HG03139 (cell line): ENCODE results near the gene ZDHHC11.
"Not testable (repeated sequence)": the region's sequence is repeated elsewhere in the genome, so short reads cannot be mapped to it uniquely, and the experiment has no call there.

ENCODE experiments used
- ATAC-seq: cut with Tn5 transposase; IDR thresholded peaks from one replicate; pipeline ENCODE4 v1.9.1; 2021; ENCODE audit not compliant: unreplicated experiment

Gene ZDHHC11

DNA sequence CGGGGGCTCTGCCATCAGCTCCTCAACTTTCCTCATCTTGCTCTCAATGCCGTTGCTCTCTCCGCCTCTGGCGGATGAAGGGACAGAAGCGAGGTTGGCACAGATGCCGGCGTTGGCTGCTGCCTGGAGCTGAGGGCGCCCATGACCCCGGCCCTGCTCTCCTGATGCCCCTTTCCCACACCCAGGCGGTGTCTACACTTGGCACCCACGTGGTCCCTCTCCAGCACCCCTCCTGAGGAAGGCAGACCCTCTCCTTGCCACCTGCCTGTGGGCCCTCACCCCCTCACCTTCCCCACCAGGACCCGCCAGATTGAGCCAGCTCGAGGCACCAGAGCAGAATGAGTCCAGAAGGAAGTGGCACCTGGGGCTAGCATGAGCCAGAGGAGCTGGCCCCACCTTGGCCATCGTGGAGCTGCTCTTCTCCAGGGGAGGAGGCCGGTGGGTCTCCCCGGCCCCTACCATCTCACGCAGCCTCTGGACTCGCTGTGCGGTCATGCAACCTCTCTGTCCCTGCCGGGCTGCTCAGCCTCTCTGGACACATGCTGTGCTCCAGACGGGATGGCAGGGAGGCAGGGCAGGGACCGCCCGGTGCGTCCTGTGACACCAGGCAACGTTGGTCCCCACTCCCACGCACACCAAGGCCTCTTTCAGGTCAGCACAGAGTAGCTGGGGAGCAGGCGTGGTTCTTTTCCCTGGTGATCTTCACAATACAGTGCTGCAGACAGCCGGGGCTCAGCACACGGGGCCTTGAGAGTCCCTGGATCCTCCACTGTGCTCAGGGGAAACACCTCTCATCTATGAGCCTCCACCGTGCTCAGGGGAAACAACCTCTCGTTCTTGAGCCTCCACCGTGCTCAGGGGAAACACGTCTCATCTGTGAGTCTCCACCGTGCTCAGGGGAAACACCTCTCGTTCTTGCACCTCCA is 4.8 kb downstream of the ZDHHC11 start:
- not testable (repeated sequence) for ATAC-seq

DNA sequence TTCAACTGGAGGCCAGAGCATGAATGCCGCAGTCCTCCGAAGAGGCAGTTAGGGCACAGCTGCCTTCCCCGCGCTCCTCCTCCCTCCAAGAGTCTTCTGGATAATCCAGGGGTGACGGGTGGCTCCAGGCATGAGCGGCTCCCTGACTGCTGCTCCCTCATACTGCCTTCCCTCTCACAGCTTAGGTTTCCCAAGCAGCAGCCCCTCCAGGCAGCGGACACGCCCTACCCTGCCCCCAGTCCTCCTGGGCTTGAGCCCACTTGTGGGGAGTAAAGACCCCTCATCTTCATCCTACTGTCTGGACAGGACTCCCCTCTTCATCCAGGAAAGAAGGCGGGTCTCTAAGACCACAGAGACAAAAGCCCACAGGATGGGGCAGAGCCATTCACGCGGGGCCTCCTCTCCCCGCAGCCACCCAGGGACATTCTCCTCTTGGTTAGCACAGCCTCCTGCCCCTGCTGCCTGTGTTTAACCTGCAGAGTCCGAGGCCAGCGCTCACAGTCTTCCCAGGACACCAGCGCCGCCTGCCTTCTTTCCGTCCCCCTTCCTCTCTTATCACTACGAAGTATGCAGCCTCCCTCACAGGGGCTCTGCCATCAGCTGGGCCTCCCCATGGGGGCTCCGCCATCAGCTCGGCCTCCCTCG is 5.6 kb downstream of the ZDHHC11 start:
- ATAC-seq, result not testable (repeated sequence)

- not testable (repeated sequence) for ATAC-seq
Measured at GRCh38 chr5:844426-844825, 6.4 kb downstream of the ZDHHC11 start.

GRCh38 chr5:843926-844325 is 6.9 kb downstream of the ZDHHC11 start:
- ATAC-seq, result not testable (repeated sequence)

- not testable (repeated sequence) for ATAC-seq
Measured at GRCh38 chr5:843371-843770, 7.4 kb downstream of the ZDHHC11 start.

DNA sequence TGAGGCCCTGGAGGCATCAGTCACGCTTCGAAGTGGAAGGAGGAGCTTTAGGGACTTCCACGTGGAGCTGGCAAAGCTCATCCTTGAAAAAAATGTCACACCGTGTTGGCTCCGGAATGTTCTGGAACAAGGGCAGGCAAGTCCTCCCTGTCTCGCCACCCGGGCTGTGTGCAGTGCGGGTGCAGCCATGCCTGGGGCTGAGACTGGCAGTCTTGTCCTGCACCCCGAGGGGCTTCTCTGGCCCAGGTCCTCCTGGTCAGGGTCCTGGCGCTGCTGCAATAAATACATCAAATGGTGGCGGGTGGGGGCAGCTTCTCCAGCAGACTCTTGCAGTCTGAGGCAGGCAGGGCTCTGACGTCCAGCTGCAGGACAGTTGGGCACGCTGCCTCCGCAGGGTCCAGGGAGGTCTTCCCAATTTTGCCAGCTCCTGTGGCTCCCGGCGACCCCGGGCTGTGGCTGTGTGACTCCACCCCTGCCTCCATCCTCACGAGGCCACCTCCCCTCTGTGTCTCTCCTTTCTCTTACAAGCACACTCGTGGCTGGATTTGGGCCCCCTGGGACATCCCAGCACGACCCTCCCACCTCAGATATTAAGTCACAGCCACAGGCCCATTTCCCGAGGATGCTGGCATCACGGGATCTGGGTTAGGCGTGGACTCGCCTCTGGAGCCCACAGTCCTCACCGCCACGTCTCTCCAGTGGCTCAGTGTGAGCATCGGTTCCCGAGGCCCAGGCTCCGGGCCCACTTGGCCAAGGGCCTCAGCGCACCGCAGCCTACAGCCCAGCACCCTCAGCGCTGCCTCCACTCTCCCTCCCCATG is 8.2 kb downstream of the ZDHHC11 start:
- ATAC-seq, result not testable (repeated sequence)

DNA sequence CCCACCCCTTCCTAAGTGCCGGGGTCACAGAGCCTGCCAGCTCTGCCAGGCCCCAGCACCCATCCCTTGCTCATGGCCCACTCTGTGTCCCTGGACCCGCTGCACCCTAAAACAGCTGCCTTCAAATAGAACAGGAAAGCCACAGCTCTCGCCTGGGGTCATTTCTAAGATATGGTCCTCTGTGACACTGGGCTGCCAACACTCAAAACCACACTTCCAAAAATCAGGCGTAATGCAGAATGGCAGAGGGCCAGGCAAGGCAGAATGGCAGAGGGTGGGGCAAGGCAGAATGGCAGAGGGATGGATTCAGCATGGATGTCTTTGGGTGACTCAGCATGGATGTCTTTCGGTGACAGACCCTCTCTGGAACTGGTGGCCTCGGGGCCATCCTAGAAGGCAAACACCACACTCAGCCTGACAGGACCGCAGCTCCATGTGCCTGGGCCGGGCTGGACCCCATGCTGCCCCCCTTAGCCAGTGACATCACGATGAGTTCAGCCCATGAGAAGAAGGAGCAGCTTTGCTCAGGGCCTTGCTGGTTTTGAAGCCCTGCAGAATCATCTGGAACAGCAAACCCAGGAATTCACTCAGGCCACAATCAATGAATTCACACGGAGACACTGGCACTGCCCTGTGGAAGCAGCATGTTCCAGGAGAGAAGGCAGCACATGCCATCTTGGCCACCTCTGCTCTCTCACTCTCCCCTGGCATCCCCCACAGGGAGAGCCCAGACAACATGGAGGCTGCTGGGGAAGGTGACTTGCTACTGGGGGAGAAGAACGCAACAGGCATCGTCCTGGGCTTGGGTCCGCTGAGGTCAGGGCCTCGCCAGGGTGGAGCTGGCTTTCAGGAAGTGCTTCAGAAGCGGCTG is 9.0 kb downstream of the ZDHHC11 start:
- ATAC-seq, result not testable (repeated sequence)

DNA sequence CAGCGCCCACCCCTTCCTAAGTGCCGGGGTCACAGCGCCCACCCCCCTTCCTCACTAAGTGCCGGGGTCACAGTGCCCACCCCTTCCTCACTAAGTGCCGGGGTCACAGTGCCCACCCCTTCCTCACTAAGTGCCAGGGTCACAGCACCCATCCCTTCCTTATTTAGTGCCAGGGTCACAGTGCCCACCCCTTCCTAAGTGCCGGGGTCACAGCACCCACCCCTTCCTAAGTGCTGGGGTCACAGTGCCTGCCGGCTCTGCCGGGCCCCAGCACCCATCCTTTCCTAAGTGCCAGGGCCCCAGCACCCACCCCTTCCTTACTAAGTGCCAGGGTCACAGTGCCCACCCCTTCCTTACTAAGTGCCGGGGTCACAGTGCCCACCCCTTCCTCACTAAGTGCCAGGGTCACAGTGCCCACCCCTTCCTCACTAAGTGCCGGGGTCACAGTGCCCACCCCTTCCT is 9.8 kb downstream of the ZDHHC11 start:
- not testable (repeated sequence) for ATAC-seq

DNA sequence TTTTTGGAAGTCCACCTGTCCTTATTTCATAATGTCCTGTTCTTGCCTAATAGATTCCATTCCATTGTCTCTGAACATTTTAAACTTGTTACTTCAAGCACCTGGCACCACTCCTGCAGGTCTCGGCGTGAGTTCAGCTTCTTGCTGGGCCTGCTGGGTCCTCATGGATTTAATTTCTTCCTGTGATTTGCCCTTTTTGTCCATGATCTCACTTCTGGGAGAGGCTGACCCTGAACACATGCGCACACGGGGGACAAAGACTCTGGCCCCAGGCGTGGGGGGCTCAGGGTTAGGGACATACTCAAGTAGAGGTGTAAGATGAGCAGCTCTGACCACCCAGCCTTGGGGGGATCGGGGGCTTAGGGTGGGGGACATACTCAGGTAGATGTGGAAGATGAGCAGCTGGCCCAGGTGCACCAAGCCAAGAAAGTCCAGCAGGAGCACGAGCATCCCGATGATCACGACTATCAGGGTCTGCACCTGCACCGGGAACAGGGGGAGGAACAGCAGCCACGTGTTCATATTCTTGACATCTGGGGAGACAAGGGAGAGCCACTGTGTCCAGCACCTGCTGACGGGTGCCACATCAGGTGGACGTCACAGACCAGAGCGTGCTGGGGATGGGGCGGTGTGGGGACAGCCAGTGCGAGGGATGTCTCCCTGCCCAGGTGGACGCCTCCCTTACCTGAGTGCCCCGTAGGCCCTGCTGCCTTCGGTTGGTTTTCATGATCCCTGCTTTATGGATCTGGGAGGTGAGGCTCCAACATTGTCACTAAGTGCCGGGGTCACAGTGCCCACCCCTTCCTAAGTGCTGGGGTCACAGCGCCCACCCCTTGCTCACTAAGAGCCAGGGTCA is 10.4 kb downstream of the ZDHHC11 start:
- ATAC-seq, result not testable (repeated sequence)

- ATAC-seq, result not testable (repeated sequence)
Measured at GRCh38 chr5:838431-838851, 12.3 kb downstream of the ZDHHC11 start.

GRCh38 chr5:837621-838121 is 13.1 kb downstream of the ZDHHC11 start:
- ATAC-seq, result not testable (repeated sequence)

DNA sequence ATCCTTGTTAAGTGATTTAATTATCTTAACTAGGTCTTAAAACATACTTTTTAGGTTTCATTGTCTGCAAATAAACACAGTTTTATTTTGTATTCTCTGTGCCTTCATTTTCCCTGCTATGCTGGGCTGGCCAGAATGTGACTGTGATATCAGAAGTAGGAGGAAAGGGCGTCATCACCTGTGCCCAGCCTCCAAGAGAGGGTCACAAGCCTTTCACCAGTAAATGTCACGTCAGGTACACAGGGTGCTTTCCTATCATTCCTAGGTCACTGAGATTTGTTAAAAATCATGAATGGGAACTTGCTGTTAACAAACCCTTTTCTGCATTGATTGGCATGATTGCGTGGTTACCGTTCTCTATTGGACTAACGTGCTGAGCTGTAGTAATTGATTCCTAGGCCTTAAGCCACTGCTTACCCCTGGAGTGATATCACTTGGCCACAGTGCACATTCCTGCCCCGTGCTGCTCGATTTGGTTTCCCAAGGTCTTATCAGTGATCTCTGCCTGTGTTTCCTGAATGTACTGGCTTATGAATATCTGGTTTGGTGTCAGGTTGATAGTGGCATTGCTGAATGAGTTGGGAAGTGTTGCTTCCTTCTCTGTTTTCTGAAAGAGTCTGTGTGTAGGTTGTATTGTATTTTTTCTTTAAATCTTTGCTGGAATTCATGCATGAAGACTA is 14.7 kb downstream of the ZDHHC11 start:
- ATAC-seq, result not testable (repeated sequence)

DNA sequence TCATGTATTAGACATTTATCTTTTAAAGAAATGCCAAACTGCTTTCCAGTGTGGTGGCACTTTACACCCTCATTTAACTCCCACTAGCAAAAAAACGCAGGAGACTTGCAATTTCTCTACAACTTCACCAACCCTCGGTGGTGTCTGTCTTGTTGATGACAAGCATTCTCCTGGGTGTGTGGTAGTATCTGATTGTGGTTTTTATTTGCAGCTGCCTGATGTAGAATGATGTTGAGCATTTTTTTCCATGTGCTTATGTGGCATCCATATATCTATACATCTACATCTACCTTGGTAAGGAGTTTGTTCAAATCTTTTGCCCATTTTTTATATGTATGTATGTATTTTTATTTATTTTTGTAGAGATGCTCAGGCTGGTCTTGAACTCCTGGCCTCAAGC is 16.8 kb downstream of the ZDHHC11 start:
- ATAC-seq, result not testable (repeated sequence)

DNA sequence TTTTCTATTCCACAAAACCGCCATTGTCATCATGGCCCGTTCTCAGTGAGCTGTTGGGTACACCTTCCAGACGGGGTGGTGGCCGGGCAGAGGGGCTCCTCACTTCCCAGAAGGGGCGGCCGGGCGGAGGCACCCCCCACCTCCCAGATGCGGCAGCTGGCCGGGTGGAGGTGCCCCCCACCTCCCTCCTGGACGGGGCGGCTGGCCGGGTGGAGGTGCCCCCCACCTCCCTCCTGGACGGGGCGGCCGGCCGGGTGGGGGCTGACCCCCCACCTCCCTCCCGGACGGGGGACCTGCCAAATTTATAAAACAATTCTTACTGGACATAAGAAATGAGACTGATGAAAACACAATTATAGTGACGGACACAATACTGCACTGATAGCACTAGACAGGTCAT is 22.6 kb downstream of the ZDHHC11 start:
- not testable (repeated sequence) for ATAC-seq

GRCh38 chr5:825544-825943 is 25.2 kb downstream of the ZDHHC11 start:
- ATAC-seq, result not testable (repeated sequence)

- no peak for ATAC-seq
Measured at GRCh38 chr5:821504-821903, 29.3 kb downstream of the ZDHHC11 start.

- no peak for ATAC-seq
Measured at GRCh38 chr5:820245-820644, 30.5 kb downstream of the ZDHHC11 start.

- ATAC-seq, result no peak
Measured at GRCh38 chr5:819078-819477, 31.7 kb downstream of the ZDHHC11 start.
